Erythroblast (primary cell): ENCODE measurements around the gene LIAS.
"Not testable (repeated sequence)": the region's sequence is repeated elsewhere in the genome, so short reads cannot be mapped to it uniquely, and the experiment has no call there.

Experiments
- DNase-seq, 2 experiments: peaks; one replicate each; lab custom pipeline; 2025; lab: John Stamatoyannopoulos, UW
- GATA1 ChIP-seq: IDR thresholded peaks from 2 replicates; pipeline ENCODE4 v1.6.1; 2011; ENCODE audit warnings: low read depth, mild to moderate bottlenecking, control low read depth, low read length, moderate library complexity
- POLR2A ChIP-seq: IDR thresholded peaks from 2 replicates; pipeline ENCODE4 v1.6.1; 2011; ENCODE audit warnings: mild to moderate bottlenecking, low read length

The LIAS gene

DNA sequence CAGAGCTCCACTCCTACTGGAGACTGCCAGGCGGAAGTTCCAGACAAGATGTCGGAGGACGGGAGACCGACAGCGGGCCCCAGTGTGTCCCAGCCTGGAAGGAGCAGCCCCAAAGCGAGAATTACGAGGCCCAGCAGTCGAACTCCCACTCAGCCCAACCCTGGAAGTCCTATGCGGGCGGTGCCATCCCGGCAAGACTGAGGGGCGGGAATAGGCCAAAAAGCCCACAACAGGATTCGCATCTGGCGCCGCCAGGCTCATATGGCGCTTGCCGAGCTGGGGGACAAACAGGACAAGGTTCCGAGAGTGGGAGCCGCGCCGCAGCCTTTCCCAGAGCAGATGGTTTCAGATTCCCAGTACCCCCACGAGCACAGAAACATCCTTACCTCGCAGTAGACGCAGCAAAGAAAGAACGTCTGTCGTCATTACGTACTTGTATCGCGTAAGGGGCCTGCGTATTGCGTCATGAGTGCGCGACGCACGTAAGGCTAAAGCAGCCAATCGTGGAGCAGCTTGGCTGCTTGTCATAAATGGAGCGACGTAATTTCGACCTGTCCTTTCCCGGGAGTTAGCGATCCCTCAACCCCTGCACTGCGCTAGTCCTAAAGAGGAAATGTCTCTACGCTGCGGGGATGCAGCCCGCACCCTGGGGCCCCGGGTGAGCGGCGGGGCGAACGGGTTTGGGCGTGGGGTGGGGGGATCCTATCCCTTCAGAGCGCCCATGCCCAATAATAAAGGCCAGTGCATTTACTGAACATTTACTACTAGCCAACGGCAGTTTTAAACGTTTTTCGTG is at the start of gene LIAS, which contains the start of gene RPL9:
TSS of gene LIAS (plus strand) at position 552 of the 796 bp plus-strand sequence. CDS start at position 614, 62 bp downstream.
TSS of gene RPL9 (minus strand) at position 418 of the 796 bp plus-strand sequence. CDS start 483 bp downstream, outside the sequence.
- TF ChIP-seq POLR2A (peak; percentile 99), GATA1 (no peak)
- peak; percentile 99 for DNase-seq

DNA sequence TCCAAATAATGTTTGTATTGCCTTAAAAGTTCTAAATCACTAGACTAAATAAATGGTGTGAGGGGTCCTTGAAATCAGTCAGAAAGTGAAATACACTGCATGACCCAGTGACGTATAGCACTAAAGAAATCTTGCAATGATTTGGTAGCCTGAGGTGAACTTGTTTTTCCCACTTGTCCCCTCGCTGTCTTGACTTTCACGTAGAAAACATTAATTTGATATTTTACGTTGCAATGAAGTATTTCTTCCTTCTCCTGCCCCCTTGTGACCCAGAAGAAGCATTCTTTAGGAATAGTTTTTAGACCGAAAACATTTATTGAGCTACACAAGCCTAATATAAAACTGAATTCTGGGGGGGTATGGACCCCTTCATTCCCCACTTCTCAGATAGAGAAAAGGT is 48.4 kb upstream of the LIAS start:
- TF ChIP-seq GATA1, result no peak
- TF ChIP-seq POLR2A, result no peak
- DNase-seq, result peak in 1 of 2 experiments; percentile 9

DNA sequence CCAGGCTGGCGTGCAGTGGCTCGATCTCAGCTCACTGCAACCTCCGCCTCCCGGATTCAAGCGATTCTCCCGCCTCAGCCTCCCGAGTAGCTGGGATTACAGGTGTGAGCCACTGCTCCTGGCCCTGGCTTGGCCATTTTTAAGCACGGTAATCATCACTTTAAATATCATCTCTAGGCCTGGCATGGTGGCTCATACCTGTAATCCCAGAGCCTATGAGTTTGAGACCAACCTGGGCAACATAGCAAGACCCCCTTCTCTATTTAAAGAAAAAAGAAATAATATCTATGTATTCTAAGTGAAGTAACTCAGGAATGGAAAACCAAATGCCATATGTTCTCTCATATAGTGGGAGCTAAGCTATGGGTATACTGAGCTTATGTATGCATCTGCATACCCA is 47.3 kb upstream of the LIAS start:
- DNase-seq, result not testable (repeated sequence)

DNA sequence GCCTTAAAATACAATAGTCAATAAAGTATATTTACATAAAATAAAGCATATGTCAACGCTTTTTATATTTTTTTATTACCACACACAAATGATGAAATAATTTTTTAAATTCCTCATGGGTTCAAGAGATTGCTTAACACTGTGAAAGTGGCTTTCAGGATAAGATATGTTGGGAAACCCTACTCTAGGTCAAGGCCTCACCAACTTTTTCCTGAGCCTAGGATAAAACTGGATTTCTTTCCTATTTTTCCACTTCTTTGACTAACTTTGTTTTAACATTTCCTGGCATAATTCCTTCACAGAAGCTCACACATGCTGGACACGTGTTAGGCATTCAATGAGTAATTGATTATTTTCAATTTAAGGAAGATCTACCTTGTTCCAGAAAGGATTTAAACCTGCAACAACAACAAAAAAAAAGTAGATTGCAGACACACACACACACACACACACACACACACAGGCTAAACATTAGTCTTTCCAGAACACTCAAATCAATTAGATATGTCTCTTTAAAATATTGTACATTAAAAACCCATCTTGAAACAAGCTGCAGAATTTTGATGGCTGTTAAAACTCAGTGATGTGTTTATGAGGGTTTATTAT is 43.1 kb upstream of the LIAS start:
- DNase-seq, result no peak
- TF ChIP-seq GATA1 (no peak), POLR2A (no peak)

DNA sequence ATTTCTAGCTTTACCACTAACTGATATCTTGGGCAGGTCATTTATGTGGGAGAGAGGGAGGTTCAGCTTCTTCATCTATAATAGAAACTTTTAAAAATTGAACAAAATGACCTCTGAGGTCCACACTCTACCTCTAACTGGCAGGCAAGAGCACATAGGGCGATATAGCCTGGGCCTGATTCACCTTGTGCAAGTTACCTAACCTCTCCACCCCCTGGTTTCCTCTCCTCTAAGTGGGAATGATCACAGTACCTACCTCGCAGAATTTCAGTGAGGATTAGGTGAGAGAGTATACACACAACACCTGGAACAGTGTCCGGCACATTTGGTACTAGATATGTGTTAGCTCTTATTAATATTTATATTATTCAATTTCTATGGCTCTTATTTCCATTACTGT is 36.6 kb upstream of the LIAS start:
- DNase-seq, result no peak
- TF ChIP-seq POLR2A, result no peak
- TF ChIP-seq GATA1, result no peak

- not testable (repeated sequence) for DNase-seq
These were observed 33.6 kb upstream of the LIAS start for GRCh38 chr4:39425297-39425696.

DNA sequence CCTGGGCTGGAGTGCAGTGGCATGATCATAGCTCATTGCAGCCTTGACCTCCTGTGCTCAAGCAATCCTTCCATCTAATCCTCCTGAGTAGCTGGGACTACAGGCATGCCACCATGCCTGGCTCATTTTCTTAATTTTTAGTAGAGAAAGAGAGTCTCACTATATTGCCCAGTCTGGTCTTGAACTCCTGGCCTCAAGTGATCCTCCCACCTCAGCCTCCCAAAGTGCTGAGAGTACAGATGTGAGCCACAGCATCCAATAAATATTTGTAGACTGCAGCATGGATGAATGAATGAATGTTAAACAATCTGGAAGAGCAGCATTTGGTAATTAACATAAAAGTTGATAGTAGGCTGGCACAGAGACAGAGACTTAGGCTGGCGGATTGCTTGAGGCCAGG is 32.1 kb upstream of the LIAS start:
- no peak for DNase-seq
- no peak for TF ChIP-seq GATA1

DNA sequence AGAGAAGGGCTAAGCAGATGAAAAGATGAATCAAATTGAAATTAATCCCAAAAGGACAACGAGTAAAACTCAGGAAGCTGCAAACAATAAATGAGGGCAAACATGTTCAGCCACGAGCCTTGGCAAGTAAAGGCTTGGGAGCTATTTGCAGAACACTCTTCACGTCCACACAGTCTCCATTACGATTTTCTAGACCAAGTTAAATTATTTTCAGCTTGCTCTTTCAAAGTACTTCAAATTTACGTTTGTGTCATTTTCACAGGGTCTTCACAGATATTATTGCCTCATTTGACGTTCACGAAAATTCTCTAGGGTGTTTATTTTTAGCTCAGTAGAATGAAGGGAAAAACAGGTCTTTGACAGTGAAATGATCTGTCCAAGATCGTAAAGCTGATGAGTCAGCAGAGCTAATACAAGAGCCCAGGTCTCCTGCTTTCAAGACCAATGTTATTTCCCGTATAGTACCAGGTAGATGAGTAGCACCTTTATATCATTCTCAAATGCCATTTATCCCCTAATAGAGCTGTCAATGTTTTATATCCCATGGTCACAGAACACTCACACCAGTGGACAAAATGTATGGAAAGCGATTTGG is 31.2 kb upstream of the LIAS start:
- no peak for DNase-seq
- TF ChIP-seq POLR2A (no peak), GATA1 (no peak)

DNA sequence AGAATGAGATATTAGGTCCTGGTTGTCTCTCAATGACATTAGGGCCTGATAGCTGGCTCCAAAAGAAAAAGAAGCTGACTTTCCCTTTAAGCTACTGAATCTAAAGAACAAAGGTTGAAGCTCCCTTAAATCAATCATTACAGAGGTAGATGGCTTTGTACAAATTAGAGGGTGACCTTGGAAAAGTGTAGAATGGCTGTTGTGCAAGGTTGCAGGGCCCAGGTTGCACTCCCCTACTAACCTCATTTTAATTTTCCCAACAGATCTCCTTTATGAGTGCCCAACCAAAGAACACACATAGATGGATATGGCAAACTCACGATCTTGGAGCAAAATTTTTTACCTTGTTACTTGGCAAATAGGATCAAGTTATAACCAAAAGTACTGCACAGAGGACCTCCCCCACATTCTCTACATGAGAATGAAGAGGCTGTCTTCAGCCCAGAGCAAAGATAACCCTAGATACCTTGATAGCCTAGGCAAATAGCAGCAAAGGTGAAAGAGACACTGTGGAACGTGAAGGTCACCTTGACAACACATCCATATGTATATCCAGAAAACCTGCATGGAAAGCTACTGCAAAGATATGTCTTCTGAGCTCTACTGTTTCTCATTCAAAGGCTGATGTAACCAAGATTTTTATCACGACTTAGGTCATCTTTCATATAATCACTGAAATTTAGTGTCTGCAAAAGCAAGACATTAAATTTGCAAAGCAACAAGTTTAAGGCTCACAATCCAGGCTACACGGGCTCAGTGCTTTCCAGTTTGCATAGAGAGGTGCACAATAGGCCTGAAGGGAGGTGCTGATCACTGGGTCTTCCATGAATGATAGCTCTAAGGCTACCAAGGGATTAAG is 29.2 kb upstream of the LIAS start:
- DNase-seq, result no peak
- TF ChIP-seq GATA1 (no peak), POLR2A (no peak)

DNA sequence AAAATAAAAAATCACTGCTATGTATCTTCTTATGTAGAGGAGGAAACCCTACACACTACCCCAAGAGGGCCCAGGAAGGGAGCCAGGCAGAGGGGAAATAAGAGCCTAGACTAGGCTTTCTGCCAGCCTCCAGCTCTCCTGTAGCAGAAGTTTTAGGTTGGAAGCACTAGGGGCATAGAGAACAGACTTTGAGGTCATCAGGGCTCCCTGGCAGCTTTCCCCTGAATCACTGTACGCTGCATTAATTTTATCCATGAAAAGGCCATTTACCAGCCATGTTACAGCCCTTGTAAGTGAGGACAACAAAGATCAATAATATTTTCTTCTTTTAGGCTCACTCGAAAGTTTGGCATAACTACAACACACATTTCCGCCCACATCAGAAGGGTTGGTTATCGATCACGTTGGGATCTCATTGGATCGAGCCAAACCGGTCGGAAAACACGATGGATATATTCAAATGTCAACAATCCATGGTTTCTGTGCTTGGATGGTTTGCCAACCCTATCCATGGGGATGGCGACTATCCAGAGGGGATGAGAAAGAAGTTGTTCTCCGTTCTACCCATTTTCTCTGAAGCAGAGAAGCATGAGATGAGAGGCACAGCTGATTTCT is 24.9 kb upstream of the LIAS start:
- no peak for DNase-seq
- TF ChIP-seq POLR2A, result no peak

- TF ChIP-seq POLR2A (no peak), GATA1 (no peak)
- DNase-seq, result no peak
These were observed 22.9 kb upstream of the LIAS start for GRCh38 chr4:39435659-39436563.

DNA sequence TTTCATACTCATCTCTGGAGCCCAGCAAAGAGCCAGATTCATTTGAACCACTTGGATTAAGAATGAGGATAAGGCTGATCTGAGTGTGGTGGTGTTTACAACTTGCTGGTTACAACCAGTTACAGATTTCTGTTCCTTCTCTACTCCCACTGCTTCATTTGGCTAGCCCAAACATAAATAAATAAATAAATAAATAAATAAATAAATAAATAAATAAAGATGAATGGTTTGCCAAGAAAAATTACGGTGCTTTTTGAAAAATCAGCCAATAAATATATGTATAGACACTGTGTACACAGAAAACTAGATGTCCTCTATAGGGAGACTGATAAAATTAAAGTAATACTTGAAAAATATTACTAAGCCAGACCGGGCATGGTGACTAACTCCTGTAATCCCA is 17.3 kb upstream of the LIAS start:
- no peak for TF ChIP-seq POLR2A
- no peak for TF ChIP-seq GATA1
- no peak for DNase-seq
